Fibroblast of lung (primary cell): ENCODE data around the gene TANGO6. TPM values are rescaled to one million over a fixed set of nuclear protein-coding genes. Genes with fewer than 3 reads are reported as not detected.
"Not testable (repeated sequence)": the region's sequence is repeated elsewhere in the genome, so short reads cannot be mapped to it uniquely, and the experiment has no call there.

Experiments
- DNase-seq, 2 donors: peaks; one replicate each; pipeline versions ENCODE4 v3.0.0 to v3.0.0-alpha.2; 2010; ENCODE audit warnings: low read depth in 2 of 2
- H2AFZ ChIP-seq: 2 replicates; pipeline ENCODE4 v1.5.1; 2012; ENCODE audit warnings: low read length, control low read depth, inconsistent platforms
- H3K27ac ChIP-seq: 2 replicates; pipeline ENCODE4 v1.5.1; 2011; ENCODE audit warnings: low read length, control low read depth; ENCODE audit not compliant: insufficient read depth
- H3K27me3 ChIP-seq: 2 replicates; pipeline ENCODE4 v1.5.1; 2011; ENCODE audit warnings: mild to moderate bottlenecking, low read length; ENCODE audit not compliant: control insufficient read depth, insufficient read depth
- H3K36me3 ChIP-seq: 2 replicates; pipeline ENCODE4 v1.5.1; 2011; ENCODE audit warnings: low read length; ENCODE audit not compliant: control insufficient read depth, insufficient read depth
- H3K4me1 ChIP-seq: 2 replicates; pipeline ENCODE4 v1.5.1; 2011; ENCODE audit warnings: low read length; ENCODE audit not compliant: control insufficient read depth, insufficient read depth; ENCODE audit errors: extremely low read depth
- H3K4me2 ChIP-seq: 2 replicates; pipeline ENCODE4 v1.5.1; 2011; ENCODE audit warnings: low read length, control low read depth; ENCODE audit not compliant: insufficient read depth; ENCODE audit errors: extremely low read depth
- H3K4me3 ChIP-seq, 4 experiments: fragments of 200-600 bp in 1 of 4; sonication (generic) in 1 of 4; replicated peaks in 1 of 4; 2 replicates each; pipeline ENCODE4 v1.5.1; 2011 to 2016; ENCODE audit warnings: low read length in 4 of 4, low read depth in 3 of 4, mild to moderate bottlenecking in 3 of 4, control low read depth in 2 of 4, inconsistent platforms in 1 of 4, mixed read lengths in 1 of 4; ENCODE audit not compliant: insufficient read depth in 1 of 4; ENCODE audit errors: control extremely low read depth in 1 of 4
- H3K79me2 ChIP-seq: 2 replicates; pipeline ENCODE4 v1.5.1; 2012; ENCODE audit warnings: mild to moderate bottlenecking, low read length, inconsistent platforms; ENCODE audit not compliant: control insufficient read depth, insufficient read depth
- H3K9ac ChIP-seq: 2 replicates; pipeline ENCODE4 v1.5.1; 2011; ENCODE audit warnings: mild to moderate bottlenecking, low read length, control low read depth; ENCODE audit not compliant: insufficient read depth
- H3K9me3 ChIP-seq: 2 replicates; pipeline ENCODE4 v1.5.1; 2012; ENCODE audit warnings: low read depth, low read length; ENCODE audit not compliant: control insufficient read depth, insufficient read depth
- H4K20me1 ChIP-seq: 2 replicates; pipeline ENCODE4 v1.5.1; 2011; ENCODE audit warnings: low read length; ENCODE audit not compliant: control insufficient read depth, insufficient read depth; ENCODE audit errors: extremely low read depth
- CTCF ChIP-seq, 2 donors: IDR thresholded peaks in 1 of 2; conservative IDR thresholded peaks in 1 of 2; 1 replicate in 1 of 2; 2 replicates in 1 of 2; pipeline ENCODE4 v1.5.1; 2011 to 2012; ENCODE audit warnings: low read length in 2 of 2, control low read depth in 1 of 2, inconsistent platforms in 1 of 2, low read depth in 1 of 2, mild to moderate bottlenecking in 1 of 2
- EZH2 ChIP-seq: IDR thresholded peaks from 2 replicates; pipeline ENCODE4 v1.5.1; 2012; ENCODE audit warnings: low read length, control low read depth, mild to moderate bottlenecking; ENCODE audit errors: missing control alignments
- polyA plus RNA-seq, 2 donors: library from polyadenylated mRNA; depleted of rRNA in 1 of 2; stranded (reverse) in 1 of 2; unstranded in 1 of 2; fragments of >200 nt; gene quantifications; 2 replicates each; pipeline ENCODE4 v1.2.1, GENCODE V29; 2011 to 2012; ENCODE audit warnings: missing spikeins in 1 of 2
- total RNA-seq: library from RNA; depleted of rRNA; stranded (reverse); fragments of >200 nt; gene quantifications from 2 replicates; pipeline ENCODE4 v1.2.1, GENCODE V29; 2014

TANGO6 gene
- total and polyA plus RNA-seq, 2 donors (not counting 1 experiment from before 2014, with no cell fraction given): 6.5 to 29.9 TPM

GRCh38 chr16:69049146-69049545 lies 205.8 kb downstream of the TANGO6 start:
- Histone ChIP-seq H3K27ac (no peak overlapping the region), H3K4me1 (peaks cover 2% of the 10 kb centered on the region), H3K9me3 (no peaks in the 10 kb centered on the region), H3K9ac (no peak overlapping the region), H3K4me3 (no peak overlapping the region), H4K20me1 (no peaks in the 10 kb centered on the region), H3K36me3 (no peaks in the 10 kb centered on the region), H3K27me3 (no peaks in the 10 kb centered on the region), H3K4me2 (no peak overlapping the region), H3K79me2 (no peaks in the 10 kb centered on the region), H2AFZ (no peak overlapping the region)
- TF ChIP-seq CTCF (conservative IDR thresholded peaks at IDR 0.05 in 1 of 2, IDR thresholded peaks at IDR 0.05 in 1 of 2; ENCODE audit: low read depth in 1 of 2, low read length in 2 of 2): no peak
- no peak for TF ChIP-seq EZH2
- peak; percentile 46 to 87 for DNase-seq

- Histone ChIP-seq H4K20me1 (no peaks in the 10 kb centered on the region), H3K4me1 (peaks cover 2% of the 10 kb centered on the region), H3K9me3 (no peaks in the 10 kb centered on the region), H3K4me2 (no peak overlapping the region), H2AFZ (no peak overlapping the region), H3K4me3 (no peak overlapping the region), H3K9ac (no peak overlapping the region), H3K79me2 (no peaks in the 10 kb centered on the region), H3K27me3 (no peaks in the 10 kb centered on the region), H3K27ac (no peak overlapping the region), H3K36me3 (no peaks in the 10 kb centered on the region)
- TF ChIP-seq EZH2: no peak
- TF ChIP-seq CTCF (conservative IDR thresholded peaks at IDR 0.05 in 1 of 2, IDR thresholded peaks at IDR 0.05 in 1 of 2; ENCODE audit: low read depth in 1 of 2, low read length in 2 of 2): no peak
- DNase-seq: no peak
Measured at GRCh38 chr16:69049603-69050375, 206.5 kb downstream of the TANGO6 start.

GRCh38 chr16:69051517-69051830 lies 208.1 kb downstream of the TANGO6 start:
- not testable (repeated sequence) for H3K9ac ChIP-seq, H3K36me3 ChIP-seq, H3K9me3 ChIP-seq, H3K4me2 ChIP-seq, H3K4me3 ChIP-seq, H3K4me1 ChIP-seq, H3K79me2 ChIP-seq, H2AFZ ChIP-seq, H4K20me1 ChIP-seq, DNase-seq, H3K27ac ChIP-seq, H3K27me3 ChIP-seq
